ENCODE data around the gene CYP19A1.

CYP19A1 gene

DNA sequence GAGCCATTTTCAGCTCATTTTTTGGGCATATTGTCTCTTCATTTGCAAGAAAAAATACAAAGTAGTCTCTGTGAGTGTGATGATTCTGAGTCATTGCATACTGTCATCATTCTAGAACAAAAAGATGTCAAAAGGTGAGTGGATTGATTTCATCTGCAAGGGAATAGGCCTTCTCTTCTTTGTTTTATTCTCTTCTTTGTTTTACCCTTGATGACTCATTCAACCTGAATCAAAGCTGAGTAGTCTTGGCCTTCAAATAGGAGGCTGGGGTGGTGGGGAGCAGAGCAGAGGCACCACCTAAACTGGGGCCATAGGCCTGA, 25.4 kb downstream of the CYP19A1 start:
- peak overlapping the region; percentile 33 for H4K8ac ChIP-seq (ENCODE audit: low read depth, low read length)
- peak overlapping the region; percentile 29 for H2BK12ac ChIP-seq (ENCODE audit: low read length)
- no peak overlapping the region for H3K4me2 ChIP-seq (ENCODE audit: low read length)
- peaks cover 27% of the 10 kb centered on the region for H3K79me1 ChIP-seq (ENCODE audit: low read length)
- no peak overlapping the region for H3K9ac ChIP-seq (ENCODE audit: low read length)
- H4K12ac ChIP-seq (ENCODE audit: low read depth, low read length) = no peak overlapping the region
- H2AK5ac ChIP-seq (ENCODE audit: low read length) = no peak overlapping the region
- no peaks in the 10 kb centered on the region for H3K9me3 ChIP-seq (ENCODE audit: insufficient read depth, low read depth, low read length)
- peak overlapping the region; percentile 78 for H3K18ac ChIP-seq (ENCODE audit: low read length)
- DNase-seq = no peak
- H3K4ac ChIP-seq (ENCODE audit: low read depth, low read length) = peak overlapping the region; percentile 42
- peaks cover 2% of the 10 kb centered on the region for H3K79me2 ChIP-seq (ENCODE audit: control insufficient read depth, insufficient read depth, low read length, poor library complexity)
- peak overlapping the region; percentile 81 for H2BK5ac ChIP-seq (ENCODE audit: low read depth, low read length, poor library complexity)
- H3K36me3 ChIP-seq (ENCODE audit: control insufficient read depth in 1 of 2, insufficient read depth in 2 of 2, low read length in 2 of 2) = no peaks in the 10 kb centered on the region
- H3K14ac ChIP-seq (ENCODE audit: low read length) = peak overlapping the region; percentile 57
- H3K23ac ChIP-seq (ENCODE audit: low read length) = no peak overlapping the region
- H4K91ac ChIP-seq (ENCODE audit: low read depth, low read length) = peak overlapping the region; percentile 98
- H2BK120ac ChIP-seq (ENCODE audit: insufficient read depth, low read length, poor library complexity) = peak overlapping the region; percentile 89
- peak overlapping the region; percentile 77 for H3K27ac ChIP-seq (ENCODE audit: low read depth, low read length)
- H3K4me1 ChIP-seq (ENCODE audit: control insufficient read depth in 1 of 2, insufficient read depth in 2 of 2, low read length in 2 of 2) = peaks cover 18 to 34% of the 10 kb centered on the region in 2 experiments
- no peaks in the 10 kb centered on the region for H3K27me3 ChIP-seq (ENCODE audit: insufficient read depth, low read length)
- H3K4me3 ChIP-seq (ENCODE audit: low read depth, low read length) = no peak overlapping the region
- H2AFZ ChIP-seq (ENCODE audit: insufficient read depth, low read length, poor library complexity) = peak overlapping the region; percentile 32

DNA sequence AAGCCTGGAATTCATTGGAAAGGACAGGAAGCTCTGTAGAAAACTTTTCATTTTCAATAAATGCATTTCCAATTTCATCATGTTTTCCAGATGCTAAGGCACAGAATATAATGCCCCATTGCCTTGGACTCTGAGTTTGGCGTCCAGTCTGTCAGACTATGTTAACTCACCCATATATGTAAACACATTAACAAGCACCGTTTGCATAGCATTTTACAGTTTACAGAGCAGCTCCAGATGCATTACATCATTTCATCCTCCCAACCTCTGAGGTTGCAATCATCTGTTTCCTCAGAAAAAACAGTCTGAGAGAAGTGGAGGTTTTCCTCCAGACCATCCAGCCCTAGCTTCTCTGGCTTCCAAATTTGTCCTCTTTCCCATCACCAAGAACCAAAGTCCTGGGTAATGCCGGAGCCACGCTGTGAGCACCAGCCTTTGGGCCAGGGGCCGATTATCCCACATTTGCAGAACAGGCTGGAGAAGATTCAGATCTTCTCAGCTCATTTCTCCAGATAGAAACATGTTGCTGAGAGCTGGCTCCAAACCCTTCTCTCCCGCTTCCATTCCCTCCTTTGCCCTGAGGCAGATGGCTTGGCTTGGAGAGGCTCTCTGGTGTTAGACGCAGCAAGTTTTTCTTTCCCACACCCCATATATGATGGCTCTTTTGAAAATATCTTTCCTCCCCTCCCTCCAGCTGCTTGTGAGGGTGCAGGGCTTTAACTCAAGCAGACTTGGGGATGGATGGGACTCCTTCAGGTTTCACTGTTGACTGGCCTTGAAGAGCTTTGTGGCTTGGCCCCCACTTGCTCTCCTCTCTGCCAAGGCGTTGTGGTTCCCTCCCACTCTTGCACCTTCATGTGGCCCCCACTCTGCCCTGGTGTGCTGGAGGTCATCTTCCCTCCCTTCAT, 26.0 kb downstream of the CYP19A1 start:
- Histone ChIP-seq H3K9ac (ENCODE audit: low read length) (no peak overlapping the region), H3K4me3 (ENCODE audit: low read depth, low read length) (no peak overlapping the region), H3K4me1 (ENCODE audit: control insufficient read depth in 1 of 2, insufficient read depth in 2 of 2, low read length in 2 of 2) (peaks cover 18 to 34% of the 10 kb centered on the region in 2 experiments), H4K8ac (ENCODE audit: low read depth, low read length) (peak overlapping the region; percentile 33), H2BK5ac (ENCODE audit: low read depth, low read length, poor library complexity) (peak overlapping the region; percentile 81), H2BK12ac (ENCODE audit: low read length) (peak overlapping the region; percentile 94), H3K4ac (ENCODE audit: low read depth, low read length) (peak overlapping the region; percentile 42), H2AK5ac (ENCODE audit: low read length) (peak overlapping the region; percentile 81), H3K18ac (ENCODE audit: low read length) (peak overlapping the region; percentile 78), H2BK120ac (ENCODE audit: insufficient read depth, low read length, poor library complexity) (peak overlapping the region; percentile 89), H4K91ac (ENCODE audit: low read depth, low read length) (peak overlapping the region; percentile 98), H3K27ac (ENCODE audit: low read depth, low read length) (peak overlapping the region; percentile 77), H3K14ac (ENCODE audit: low read length) (peak overlapping the region; percentile 57), H3K4me2 (ENCODE audit: low read length) (no peak overlapping the region), H3K79me1 (ENCODE audit: low read length) (peaks cover 23% of the 10 kb centered on the region), H2AFZ (ENCODE audit: insufficient read depth, low read length, poor library complexity) (peak overlapping the region; percentile 32), H4K12ac (ENCODE audit: low read depth, low read length) (no peak overlapping the region), H3K9me3 (ENCODE audit: insufficient read depth, low read depth, low read length) (no peaks in the 10 kb centered on the region), H3K23ac (ENCODE audit: low read length) (no peak overlapping the region), H3K79me2 (ENCODE audit: control insufficient read depth, insufficient read depth, low read length, poor library complexity) (peaks cover 2% of the 10 kb centered on the region), H3K27me3 (ENCODE audit: insufficient read depth, low read length) (no peaks in the 10 kb centered on the region), H3K36me3 (ENCODE audit: control insufficient read depth in 1 of 2, insufficient read depth in 2 of 2, low read length in 2 of 2) (no peaks in the 10 kb centered on the region)
- no CpG with 5 or more reads among the region's 8 CpGs for WGBS (ENCODE audit: extremely low coverage, insufficient coverage, insufficient read length)
- DNase-seq = peak in 1 of 2 donors; percentile 21

DNA sequence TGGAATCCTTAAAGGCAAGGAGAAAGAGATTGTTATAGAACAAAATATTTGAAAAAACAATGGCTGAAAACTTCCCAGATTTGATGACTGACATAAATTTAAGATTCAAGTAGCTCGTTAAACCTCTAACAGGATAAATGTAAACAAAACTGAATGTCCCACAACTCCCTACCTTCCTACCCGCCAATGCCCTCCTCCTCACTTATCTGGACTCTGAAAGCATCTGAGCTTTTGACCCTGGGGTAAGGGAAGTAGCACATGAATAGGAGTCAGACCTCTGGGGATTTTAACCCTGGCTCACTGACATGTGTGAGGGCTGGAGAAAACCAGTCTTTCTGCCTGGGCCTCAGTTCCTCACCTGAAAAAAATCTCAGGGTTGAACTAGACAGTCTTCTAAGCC, 26.9 kb downstream of the CYP19A1 start:
- H4K8ac ChIP-seq (ENCODE audit: low read depth, low read length) = no peak overlapping the region
- peak in 1 of 2 donors; percentile 21 for DNase-seq
- no peak overlapping the region for H3K9ac ChIP-seq (ENCODE audit: low read length)
- H3K4ac ChIP-seq (ENCODE audit: low read depth, low read length) = no peak overlapping the region
- no peaks in the 10 kb centered on the region for H3K27me3 ChIP-seq (ENCODE audit: insufficient read depth, low read length)
- no peak overlapping the region for H2AK5ac ChIP-seq (ENCODE audit: low read length)
- H3K36me3 ChIP-seq (ENCODE audit: control insufficient read depth in 1 of 2, insufficient read depth in 2 of 2, low read length in 2 of 2) = no peaks in the 10 kb centered on the region
- H3K18ac ChIP-seq (ENCODE audit: low read length) = no peak overlapping the region
- no peak overlapping the region for H4K91ac ChIP-seq (ENCODE audit: low read depth, low read length)
- H4K12ac ChIP-seq (ENCODE audit: low read depth, low read length) = no peak overlapping the region
- H3K23ac ChIP-seq (ENCODE audit: low read length) = no peak overlapping the region
- H2BK12ac ChIP-seq (ENCODE audit: low read length) = no peak overlapping the region
- H3K27ac ChIP-seq (ENCODE audit: low read depth, low read length) = no peak overlapping the region
- peaks cover 23% of the 10 kb centered on the region for H3K79me1 ChIP-seq (ENCODE audit: low read length)
- no CpG with 5 or more reads among the region's 2 CpGs for WGBS (ENCODE audit: extremely low coverage, insufficient coverage, insufficient read length)
- no peak overlapping the region for H2BK120ac ChIP-seq (ENCODE audit: insufficient read depth, low read length, poor library complexity)
- no peak overlapping the region for H3K14ac ChIP-seq (ENCODE audit: low read length)
- H3K9me3 ChIP-seq (ENCODE audit: insufficient read depth, low read depth, low read length) = no peaks in the 10 kb centered on the region
- H2AFZ ChIP-seq (ENCODE audit: insufficient read depth, low read length, poor library complexity) = no peak overlapping the region
- H3K4me1 ChIP-seq (ENCODE audit: control insufficient read depth in 1 of 2, insufficient read depth in 2 of 2, low read length in 2 of 2) = peaks cover 18 to 34% of the 10 kb centered on the region in 2 experiments
- H3K79me2 ChIP-seq (ENCODE audit: control insufficient read depth, insufficient read depth, low read length, poor library complexity) = peaks cover 2% of the 10 kb centered on the region
- H3K4me3 ChIP-seq (ENCODE audit: low read depth, low read length) = no peak overlapping the region
- no peak overlapping the region for H3K4me2 ChIP-seq (ENCODE audit: low read length)
- H2BK5ac ChIP-seq (ENCODE audit: low read depth, low read length, poor library complexity) = no peak overlapping the region

DNA sequence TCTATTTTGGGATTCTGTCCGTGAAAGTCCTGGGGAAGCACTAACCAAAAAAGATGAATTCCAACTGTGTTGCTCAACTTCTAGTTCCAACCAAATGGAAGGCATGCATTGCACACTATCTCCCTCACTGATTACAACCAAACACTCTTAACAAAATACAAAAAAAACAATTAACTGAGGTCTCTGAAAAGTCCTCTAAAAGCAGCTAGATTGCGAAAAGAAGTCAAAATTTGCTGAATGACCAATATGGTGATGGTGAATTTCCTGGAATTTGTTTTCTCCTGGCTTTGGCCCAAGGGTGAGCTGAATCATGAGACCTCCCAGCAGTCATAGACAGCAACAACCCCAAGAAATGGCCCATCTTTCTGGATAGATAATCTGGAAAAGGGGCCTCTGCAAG, 28.3 kb downstream of the CYP19A1 start:
- no CpG with 5 or more reads among the region's 2 CpGs for WGBS (ENCODE audit: extremely low coverage, insufficient coverage, insufficient read length)
- peak overlapping the region; percentile 36 for H4K91ac ChIP-seq (ENCODE audit: low read depth, low read length)
- peaks cover 14 to 26% of the 10 kb centered on the region in 2 experiments for H3K4me1 ChIP-seq (ENCODE audit: control insufficient read depth in 1 of 2, insufficient read depth in 2 of 2, low read length in 2 of 2)
- no peak overlapping the region for H3K18ac ChIP-seq (ENCODE audit: low read length)
- no peak overlapping the region for H2AFZ ChIP-seq (ENCODE audit: insufficient read depth, low read length, poor library complexity)
- peak overlapping the region; percentile 79 for H2BK120ac ChIP-seq (ENCODE audit: insufficient read depth, low read length, poor library complexity)
- H3K79me2 ChIP-seq (ENCODE audit: control insufficient read depth, insufficient read depth, low read length, poor library complexity) = peaks cover 2% of the 10 kb centered on the region
- H3K4me2 ChIP-seq (ENCODE audit: low read length) = no peak overlapping the region
- H2BK12ac ChIP-seq (ENCODE audit: low read length) = no peak overlapping the region
- no peak for DNase-seq
- H4K12ac ChIP-seq (ENCODE audit: low read depth, low read length) = no peak overlapping the region
- no peaks in the 10 kb centered on the region for H3K36me3 ChIP-seq (ENCODE audit: control insufficient read depth in 1 of 2, insufficient read depth in 2 of 2, low read length in 2 of 2)
- peaks cover 19% of the 10 kb centered on the region for H3K79me1 ChIP-seq (ENCODE audit: low read length)
- H3K23ac ChIP-seq (ENCODE audit: low read length) = no peak overlapping the region
- H2AK5ac ChIP-seq (ENCODE audit: low read length) = no peak overlapping the region
- no peak overlapping the region for H3K4ac ChIP-seq (ENCODE audit: low read depth, low read length)
- H3K9ac ChIP-seq (ENCODE audit: low read length) = no peak overlapping the region
- no peak overlapping the region for H3K27ac ChIP-seq (ENCODE audit: low read depth, low read length)
- no peak overlapping the region for H3K4me3 ChIP-seq (ENCODE audit: low read depth, low read length)
- H4K8ac ChIP-seq (ENCODE audit: low read depth, low read length) = no peak overlapping the region
- no peak overlapping the region for H2BK5ac ChIP-seq (ENCODE audit: low read depth, low read length, poor library complexity)
- no peak overlapping the region for H3K14ac ChIP-seq (ENCODE audit: low read length)
- H3K27me3 ChIP-seq (ENCODE audit: insufficient read depth, low read length) = no peaks in the 10 kb centered on the region
- no peaks in the 10 kb centered on the region for H3K9me3 ChIP-seq (ENCODE audit: insufficient read depth, low read depth, low read length)

Data from trophoblast cell (in vitro differentiated cells and primary cell).